ENCODE results near the gene OR2Y1.

DNA sequence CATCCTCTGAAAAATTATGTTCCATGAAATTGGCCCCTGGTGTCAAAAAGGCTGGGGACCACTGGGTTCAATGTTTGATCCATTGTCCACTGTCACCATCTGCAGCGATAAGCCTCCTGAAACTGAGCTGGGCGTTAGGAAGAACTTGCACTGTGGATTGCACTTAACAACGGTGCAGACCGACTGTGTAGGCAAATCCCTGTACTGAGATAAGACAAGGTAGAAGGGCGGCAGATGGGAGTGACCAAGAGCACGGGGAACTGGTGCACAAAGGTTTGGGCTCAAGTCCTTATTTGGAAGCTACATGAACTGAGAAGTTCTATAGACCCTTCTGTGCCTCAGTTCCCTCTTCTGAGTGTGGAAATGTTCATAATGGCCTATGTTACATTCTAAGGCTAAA is 48.8 kb downstream of the OR2Y1 start:
- no peak for TF ChIP-seq CTCF (IDR thresholded peaks at IDR 0.05)
- no peak for TF ChIP-seq POLR2A (IDR thresholded peaks at IDR 0.05)
